ENCODE results near the gene TMEM191C.
"Not testable (repeated sequence)": the region's sequence is repeated elsewhere in the genome, so short reads cannot be mapped to it uniquely, and the experiment has no call there.

DNA sequence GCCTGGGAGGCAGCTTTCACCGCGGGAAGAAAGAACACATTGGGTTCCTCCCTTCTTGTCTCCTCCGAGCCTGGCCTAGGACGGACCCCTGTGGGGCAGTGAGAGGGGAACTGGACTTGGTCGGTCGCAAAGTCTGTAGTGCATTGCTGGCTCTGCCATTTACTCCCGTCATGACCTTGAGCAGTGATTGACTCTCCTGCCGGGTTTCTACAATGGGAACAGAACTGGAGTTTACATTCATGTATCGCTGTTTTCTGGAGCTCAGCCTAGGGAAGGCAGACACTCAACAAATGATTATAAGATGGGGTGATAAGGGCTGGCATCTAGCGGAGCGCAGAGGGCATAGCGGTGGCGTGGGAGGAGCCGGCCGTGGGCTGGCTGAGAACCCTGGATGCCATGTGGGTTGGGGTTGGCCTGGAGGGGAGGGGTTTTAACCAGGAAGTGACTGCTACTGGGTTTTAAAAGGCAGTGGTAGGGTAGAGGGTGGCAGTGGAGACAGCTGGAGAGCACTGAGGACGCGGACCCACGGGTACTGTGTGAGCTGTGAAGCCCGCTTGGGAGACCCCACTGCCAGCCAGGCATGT lies 46.9 kb upstream of the TMEM191C start:
- TF ChIP-seq CTCF (IDR thresholded peaks at IDR 0.05; ENCODE audit: insufficient read depth, low read length, poor library complexity, severe bottlenecking); EZH2phosphoT487 (conservative IDR thresholded peaks at IDR 0.05; ENCODE audit: low read length): not testable (repeated sequence)
